Measurements from ENCODE around the gene NANOS2. TPM values are rescaled to one million over a fixed set of nuclear protein-coding genes. Genes with fewer than 3 reads are reported as not detected.

Gene NANOS2
- total RNA-seq, 4 donors from 2014 or later = not detected

DNA sequence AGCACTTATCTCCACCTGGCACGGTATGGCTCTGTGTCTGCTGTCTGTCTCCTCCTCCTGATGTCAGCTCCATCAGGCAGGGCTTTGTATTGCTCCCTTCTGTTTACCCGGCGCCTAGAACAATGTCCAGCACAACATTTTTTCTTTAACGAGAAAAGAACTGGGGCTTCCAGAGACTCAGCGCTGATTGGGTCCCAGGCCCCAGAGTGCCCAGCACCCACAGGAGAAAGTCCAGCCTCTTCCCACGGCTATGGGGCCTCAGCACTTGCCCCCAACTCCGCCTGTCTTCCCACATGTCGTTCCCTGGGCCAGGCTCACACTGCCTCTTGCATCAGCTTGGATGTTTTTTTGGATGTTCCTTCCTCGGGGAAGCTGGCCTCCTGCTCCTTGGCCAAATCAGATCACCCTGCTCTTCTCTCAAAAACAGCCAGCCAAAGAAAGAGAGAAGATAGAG, 19.0 kb downstream of the NANOS2 start:
- in situ Hi-C loops (cut with MboI; ENCODE audit: low pct_ligation_motif_present in 1 of 4, low pct_unique_long_range_greater_than_20kb in 1 of 4, low sequenced_read_pairs in 3 of 4) (no loop called here), intact Hi-C loops (cut with DNase I; ENCODE audit: low total_unique reads) (no loop called here)
- DNase-seq = no peak
- TF ChIP-seq EP300 (IDR thresholded peaks at IDR 0.05; ENCODE audit: low read depth) (no peak), POLR2AphosphoS5 (IDR thresholded peaks at IDR 0.05) (no peak), CTCF (IDR thresholded peaks at IDR 0.05) (no peak), POLR2A (IDR thresholded peaks at IDR 0.05) (no peak)
- H3K27me3 ChIP-seq = no peaks in the 10 kb centered on the region
- 80 to 87% methylated on average over 3 to 9 of the region's 9 CpGs for WGBS, 2 donors (ENCODE audit: low coverage in 1 of 2)
- no peak overlapping the region for H3K27ac ChIP-seq
- H3K9me3 ChIP-seq = no peaks in the 10 kb centered on the region
- H3K36me3 ChIP-seq = peaks cover 0 to 9% (median 0%) of the 10 kb centered on the region in 4 donors
- H3K4me3 ChIP-seq = no peak overlapping the region
- peaks cover under 1 to 6% (median 1%) of the 10 kb centered on the region in 4 donors for H3K4me1 ChIP-seq

GRCh38 chr19:45890877-45891276, 23.7 kb downstream of the NANOS2 start:
- no peak for DNase-seq
- peaks cover 0 to 6% (median 2%) of the 10 kb centered on the region in 4 donors for H3K4me1 ChIP-seq
- no peak overlapping the region for H3K4me3 ChIP-seq
- H3K36me3 ChIP-seq = no peaks in the 10 kb centered on the region
- H3K27ac ChIP-seq = no peak overlapping the region
- intact Hi-C loops (cut with DNase I; ENCODE audit: low total_unique reads) = no loop called here
- no peaks in the 10 kb centered on the region for H3K27me3 ChIP-seq
- H3K9me3 ChIP-seq = no peaks in the 10 kb centered on the region
- in situ Hi-C loops (cut with MboI; ENCODE audit: low pct_ligation_motif_present in 1 of 4, low pct_unique_long_range_greater_than_20kb in 1 of 4, low sequenced_read_pairs in 3 of 4) = no loop called here
- TF ChIP-seq CTCF (IDR thresholded peaks at IDR 0.05) (no peak), POLR2AphosphoS5 (IDR thresholded peaks at IDR 0.05) (no peak)
- WGBS, 2 donors (ENCODE audit: low coverage in 1 of 2) = 94% methylated on average over 6 of the region's 17 CpGs; no CpG with 5 or more reads in 1 of the 2 donors

DNA sequence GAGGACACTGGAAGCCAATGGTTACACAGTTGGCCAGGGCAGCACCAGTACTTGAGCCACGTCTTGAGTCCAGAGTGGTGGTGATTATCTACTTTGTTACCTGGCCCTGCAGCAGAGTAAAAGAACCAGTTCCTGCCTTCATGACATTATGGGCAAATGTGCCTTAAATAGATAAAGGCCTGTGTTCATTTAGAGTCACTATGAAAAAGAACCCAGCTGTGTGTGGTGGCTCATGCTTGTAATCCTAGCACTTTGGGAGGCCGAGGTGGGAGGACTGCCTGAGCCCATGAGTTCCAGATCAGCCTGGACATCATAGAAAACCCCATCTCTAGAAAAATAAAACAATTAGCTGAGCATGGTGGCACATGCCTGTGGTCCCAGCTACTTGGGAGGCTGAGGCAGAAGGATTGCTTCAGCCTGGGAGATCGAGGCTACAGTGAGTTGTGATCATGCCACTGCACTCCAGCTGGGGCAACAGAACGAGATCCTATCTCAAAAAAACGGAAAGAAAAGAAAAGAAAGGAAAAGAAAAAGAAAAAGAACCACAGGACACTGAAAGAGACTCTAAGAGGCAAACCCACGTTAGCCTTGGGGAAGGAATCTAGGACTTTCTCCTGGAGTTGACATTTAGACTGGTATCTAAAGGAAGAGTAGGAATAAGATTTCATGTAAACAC, 25.2 kb downstream of the NANOS2 start:
- H3K4me1 ChIP-seq = peaks cover 10 to 17% (median 13%) of the 10 kb centered on the region in 4 donors
- DNase-seq = no peak
- in situ Hi-C loops (cut with MboI; ENCODE audit: low pct_ligation_motif_present in 1 of 4, low pct_unique_long_range_greater_than_20kb in 1 of 4, low sequenced_read_pairs in 3 of 4) (no loop called here), intact Hi-C loops (cut with DNase I; ENCODE audit: low total_unique reads) (no loop called here)
- TF ChIP-seq CTCF (IDR thresholded peaks at IDR 0.05) (no peak), EP300 (IDR thresholded peaks at IDR 0.05; ENCODE audit: low read depth) (no peak), POLR2A (IDR thresholded peaks at IDR 0.05) (no peak), POLR2AphosphoS5 (IDR thresholded peaks at IDR 0.05) (no peak)
- no peaks in the 10 kb centered on the region for H3K9me3 ChIP-seq
- no peak overlapping the region for H3K27ac ChIP-seq
- no peak overlapping the region for H3K4me3 ChIP-seq
- H3K27me3 ChIP-seq = no peaks in the 10 kb centered on the region
- WGBS, 2 donors (ENCODE audit: low coverage in 1 of 2) = 59 to 78% methylated on average over 3 to 6 of the region's 6 CpGs
- H3K36me3 ChIP-seq = no peaks in the 10 kb centered on the region

DNA sequence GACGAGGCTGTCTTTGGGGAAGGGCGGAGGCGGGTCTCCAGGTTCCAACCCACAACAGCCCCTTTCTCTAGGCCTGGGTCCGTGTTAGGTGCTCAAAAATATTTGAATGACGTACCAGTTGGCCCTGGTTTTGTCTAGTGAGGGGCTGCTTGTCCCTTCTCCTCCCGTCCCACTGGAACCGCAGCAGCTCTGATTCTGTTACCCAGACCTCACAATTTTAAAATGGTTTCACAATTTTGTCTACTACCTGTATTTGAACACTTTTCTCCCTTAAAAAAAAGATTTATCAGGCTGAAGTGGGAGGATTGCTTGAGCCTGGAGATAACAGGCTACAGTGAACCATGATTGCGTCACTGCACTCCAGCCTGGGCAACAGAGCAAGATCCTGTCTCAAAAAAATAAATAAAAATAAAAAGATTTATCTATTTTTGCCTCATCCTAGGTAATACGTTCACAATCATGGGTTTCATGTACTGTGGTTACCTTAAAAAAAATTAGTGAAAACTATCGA, 27.3 kb downstream of the NANOS2 start:
- intact Hi-C loops (cut with DNase I; ENCODE audit: low total_unique reads) (no loop called here), in situ Hi-C loops (cut with MboI; ENCODE audit: low pct_ligation_motif_present in 1 of 4, low pct_unique_long_range_greater_than_20kb in 1 of 4, low sequenced_read_pairs in 3 of 4) (no loop called here)
- no peaks in the 10 kb centered on the region for H3K36me3 ChIP-seq
- peak overlapping the region; percentile 87 to 92 (median 90) for H3K27ac ChIP-seq
- peaks cover 30 to 38% (median 32%) of the 10 kb centered on the region in 4 donors for H3K4me1 ChIP-seq
- peak overlapping the region; percentile 29 to 83 (median 64) for H3K4me3 ChIP-seq
- no peak for DNase-seq
- H3K9me3 ChIP-seq = no peaks in the 10 kb centered on the region
- no peaks in the 10 kb centered on the region for H3K27me3 ChIP-seq
- 57 to 59% methylated on average over 7 to 10 of the region's 10 CpGs for WGBS, 2 donors (ENCODE audit: low coverage in 1 of 2)
- TF ChIP-seq POLR2A (IDR thresholded peaks at IDR 0.05) (no peak), EP300 (IDR thresholded peaks at IDR 0.05; ENCODE audit: low read depth) (no peak), POLR2AphosphoS5 (IDR thresholded peaks at IDR 0.05) (no peak), CTCF (IDR thresholded peaks at IDR 0.05) (no peak)

All from transverse colon (tissue), 4 donors.